ENCODE measurements around the gene FARS2. TPM values are rescaled to one million over a fixed set of nuclear protein-coding genes. Genes with fewer than 3 reads are reported as not detected.

FARS2 gene
- total RNA-seq, 4 donors from 2014 or later = 8.3 to 18.5 (median 13.0) TPM

DNA sequence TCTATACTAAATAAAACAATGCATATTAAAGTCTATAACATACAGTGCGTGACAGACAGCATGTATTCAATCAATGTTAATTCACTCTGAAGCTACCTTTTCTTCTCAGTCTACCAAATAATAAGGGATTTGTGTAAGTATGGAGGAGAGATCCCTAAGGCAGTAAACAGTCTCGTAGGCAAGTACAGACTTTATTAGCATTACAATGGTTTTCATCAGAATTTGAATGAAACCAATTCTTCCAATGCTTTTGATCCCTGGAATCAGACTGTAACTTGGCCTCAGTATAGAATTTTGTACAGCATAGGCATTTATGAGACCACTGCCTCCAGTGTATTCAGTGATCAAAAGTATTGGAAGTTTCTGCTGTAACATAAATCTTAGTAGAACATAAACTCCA, 20.1 kb upstream of the FARS2 start:
- 73 to 75% methylated on average over 2 of the region's 2 CpGs for WGBS, 2 donors
- Histone ChIP-seq H3K27me3 (no peaks in the 10 kb centered on the region), H3K27ac (no peak overlapping the region), H3K4me3 (no peak overlapping the region), H3K36me3 (no peaks in the 10 kb centered on the region), H3K4me1 (no peaks in the 10 kb centered on the region), H3K9me3 (no peaks in the 10 kb centered on the region)
- TF ChIP-seq CTCF (IDR thresholded peaks at IDR 0.05) = no peak
- TF ChIP-seq POLR2A (IDR thresholded peaks at IDR 0.05) = no peak
- no peak for DNase-seq
- intact Hi-C loops (cut with DNase I) = no loop called here

DNA sequence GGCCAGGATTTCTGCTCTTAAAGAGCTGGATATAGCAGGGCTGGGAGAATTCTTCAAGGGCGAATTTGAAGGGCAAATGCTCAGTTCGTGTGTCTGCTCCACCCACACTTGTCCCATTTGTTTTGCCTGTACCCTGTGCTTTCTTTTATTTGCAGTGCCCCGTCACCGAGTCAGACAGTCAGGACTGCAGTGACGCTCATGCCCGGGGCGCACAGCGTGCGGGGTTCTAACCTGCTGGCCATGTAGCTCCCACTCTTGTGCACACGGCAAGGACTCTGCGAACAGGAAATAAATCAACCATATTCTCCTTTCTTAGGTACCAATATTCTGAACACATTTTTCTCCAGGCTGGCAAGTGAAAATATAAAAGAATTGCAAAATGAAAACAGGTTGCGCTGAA, 18.2 kb upstream of the FARS2 start:
- DNase-seq = no peak
- no peaks in the 10 kb centered on the region for H3K36me3 ChIP-seq
- intact Hi-C loops (cut with DNase I) = no loop called here
- H3K27ac ChIP-seq = no peak overlapping the region
- no peak for TF ChIP-seq POLR2A (IDR thresholded peaks at IDR 0.05)
- H3K4me3 ChIP-seq = no peak overlapping the region
- H3K4me1 ChIP-seq = peaks cover 0 to 4% (median 0%) of the 10 kb centered on the region in 3 donors
- H3K27me3 ChIP-seq = no peaks in the 10 kb centered on the region
- WGBS, 2 donors = 83 to 94% methylated on average over 6 to 12 of the region's 12 CpGs
- H3K9me3 ChIP-seq = no peaks in the 10 kb centered on the region

GRCh38 chr6:5246141-5247097, 14.9 kb upstream of the FARS2 start:
- WGBS, 2 donors = 72 to 76% methylated on average over 13 of the region's 13 CpGs
- H3K4me1 ChIP-seq = peaks cover 0 to 4% (median 0%) of the 10 kb centered on the region in 3 donors
- intact Hi-C loops (cut with DNase I) = no loop called here

DNA sequence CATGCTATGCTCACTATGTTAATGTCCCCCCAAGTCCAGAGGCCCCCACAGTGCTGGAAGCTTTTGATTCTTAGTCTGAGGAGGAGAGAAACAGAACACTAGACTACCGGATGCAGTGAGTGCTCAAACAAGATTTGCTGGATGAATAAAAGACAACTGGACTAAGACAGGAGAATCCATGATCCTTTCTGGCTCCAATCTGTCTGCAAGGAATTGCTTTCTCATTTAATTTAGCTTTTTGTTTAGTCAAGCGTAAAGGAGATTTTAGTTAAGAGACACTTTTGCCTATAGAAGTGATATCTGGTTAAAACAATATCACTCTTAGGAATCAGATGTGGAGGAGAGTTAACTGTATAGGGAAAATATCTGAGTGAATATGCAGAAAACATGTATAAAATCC, 14.1 kb upstream of the FARS2 start:
- Histone ChIP-seq H3K27ac (no peak overlapping the region), H3K36me3 (peaks cover 0 to 4% (median 0%) of the 10 kb centered on the region in 3 donors), H3K27me3 (no peaks in the 10 kb centered on the region), H3K4me3 (no peak overlapping the region), H3K4me1 (peaks cover 0 to 4% (median 0%) of the 10 kb centered on the region in 3 donors), H3K9me3 (no peaks in the 10 kb centered on the region)
- TF ChIP-seq CTCF (IDR thresholded peaks at IDR 0.05) (no peak), POLR2A (IDR thresholded peaks at IDR 0.05) (no peak)
- DNase-seq = no peak
- 86 to 100% methylated on average over 2 of the region's 2 CpGs for WGBS, 2 donors
- intact Hi-C loops (cut with DNase I) = no loop called here

More at GRCh38 chr6:5246141-5247097, 14.9 kb upstream of the FARS2 start:
- TF ChIP-seq POLR2A (IDR thresholded peaks at IDR 0.05) = no peak
- TF ChIP-seq CTCF (IDR thresholded peaks at IDR 0.05) = no peak
- no peak for DNase-seq
- Histone ChIP-seq H3K4me3 (no peak overlapping the region), H3K9me3 (no peaks in the 10 kb centered on the region), H3K27ac (no peak overlapping the region), H3K36me3 (peaks cover 0 to 4% (median 0%) of the 10 kb centered on the region in 3 donors), H3K27me3 (no peaks in the 10 kb centered on the region)

DNA sequence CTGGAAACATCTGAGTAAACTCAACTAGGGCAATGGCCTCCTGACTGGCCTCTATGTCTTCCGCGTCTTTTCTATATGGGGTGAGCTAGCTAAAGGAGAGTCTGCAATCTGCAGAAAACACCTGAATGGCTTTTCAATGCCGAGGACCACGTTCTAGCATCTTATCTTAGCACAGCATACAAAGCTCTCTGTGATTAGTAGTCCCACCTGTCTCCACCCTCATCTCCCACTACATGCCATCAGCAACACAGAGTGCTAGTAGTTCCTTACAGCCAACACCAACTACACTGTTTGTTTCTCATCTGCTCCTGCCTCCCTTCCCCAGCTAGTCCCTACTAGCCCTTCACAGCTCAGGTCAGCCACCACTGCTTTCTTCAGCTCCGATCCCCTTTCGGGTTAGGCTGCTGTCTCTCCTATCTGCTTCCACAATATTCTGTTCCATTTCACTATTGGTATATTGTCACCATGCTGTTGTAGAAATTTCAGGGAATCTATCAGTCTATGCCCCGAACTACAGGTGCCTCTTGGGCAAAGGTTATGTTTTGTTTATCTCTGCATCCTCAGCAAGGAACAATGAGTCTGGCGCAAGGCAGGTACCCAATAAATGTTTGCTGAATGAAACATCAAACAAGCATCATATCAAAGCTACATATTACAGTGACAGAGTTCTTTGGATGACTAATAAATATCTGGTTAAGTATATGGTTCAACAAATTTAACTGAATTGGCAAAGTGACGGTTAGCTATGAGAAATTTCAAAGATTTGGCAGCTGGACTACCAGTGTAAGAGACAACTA, 12.8 kb upstream of the FARS2 start:
- Histone ChIP-seq H3K27me3 (no peaks in the 10 kb centered on the region), H3K27ac (no peak overlapping the region), H3K4me3 (no peak overlapping the region), H3K9me3 (no peaks in the 10 kb centered on the region), H3K36me3 (peaks cover 0 to 15% (median 0%) of the 10 kb centered on the region in 3 donors), H3K4me1 (peaks cover 0 to 4% (median 0%) of the 10 kb centered on the region in 3 donors)
- no peak for TF ChIP-seq POLR2A (IDR thresholded peaks at IDR 0.05)
- TF ChIP-seq CTCF (IDR thresholded peaks at IDR 0.05) = no peak
- no peak for DNase-seq
- 86 to 94% methylated on average over 9 of the region's 9 CpGs for WGBS, 2 donors
- intact Hi-C loops (cut with DNase I) = no loop called here

Measured in esophagus squamous epithelium (tissue), 5 donors.